T-cell (primary cell): ENCODE data around the gene MYO6. TPM values are rescaled to one million over a fixed set of nuclear protein-coding genes. Genes with fewer than 3 reads are reported as not detected.

Experiments
- ATAC-seq, 4 experiments: fragments of 200-7000 bp in 3 of 4; fragments of 150-1000 bp in 1 of 4; cut with Tn5 transposase; replicated peaks in 1 of 4; 1 replicate in 3 of 4; 2 replicates in 1 of 4; pipeline ENCODE4 v1.10.0; 2021; ENCODE audit warnings: moderate library complexity in 3 of 4, mild to moderate bottlenecking in 2 of 4, moderate number of reproducible peaks in 1 of 4
- CTCF ChIA-PET, 2 donors: fragments of 300-600 bp; sonication (Branson Sonifier 250); formaldehyde crosslinking; loops; one replicate each; lab custom pipeline; 2022; ENCODE audit warnings: antibody characterized with exemption in 2 of 2; lab: Charles Lee
- POLR2A ChIA-PET, 2 donors: fragments of 300-600 bp; sonication (Branson Sonifier 250); formaldehyde crosslinking; loops; one replicate each; lab custom pipeline; 2022; ENCODE audit warnings: antibody characterized with exemption in 2 of 2; lab: Charles Lee
- DNase-seq, 35 experiments: peaks; one replicate each; pipeline versions ENCODE4 v3.0.0 to v3.0.0-alpha.2; 2013 to 2023
- H3K27ac ChIP-seq: one replicate; pipeline ENCODE4 v1.5.1; 2013; ENCODE audit warnings: low read length
- H3K27me3 ChIP-seq, 2 experiments: replicated peaks in 1 of 2; 1 replicate in 1 of 2; 2 replicates in 1 of 2; pipeline versions ENCODE4 v1.6.1 to v1.7.0; 2013; ENCODE audit warnings: low read length in 1 of 2, mixed read lengths in 1 of 2; ENCODE audit not compliant: control insufficient read depth in 2 of 2, insufficient read depth in 2 of 2; ENCODE audit errors: extremely low read depth in 1 of 2
- H3K36me3 ChIP-seq, 2 donors: 1 replicate in 1 of 2; 2 replicates in 1 of 2; pipeline versions ENCODE4 v1.6.1 to v1.7.0; 2013; ENCODE audit warnings: low read length in 1 of 2; ENCODE audit not compliant: control insufficient read depth in 2 of 2, insufficient read depth in 1 of 2; ENCODE audit errors: extremely low read depth in 1 of 2
- H3K4me1 ChIP-seq, 2 experiments: 1 replicate in 1 of 2; 2 replicates in 1 of 2; pipeline versions ENCODE4 v1.6.1 to v1.7.0; 2013; ENCODE audit warnings: low read length in 2 of 2, mixed read lengths in 1 of 2; ENCODE audit not compliant: insufficient read depth in 2 of 2, control insufficient read depth in 1 of 2; ENCODE audit errors: extremely low read depth in 1 of 2
- H3K4me3 ChIP-seq, 2 donors: 1 replicate in 1 of 2; 2 replicates in 1 of 2; pipeline versions ENCODE4 v1.5.1 to v1.7.0; 2013; ENCODE audit warnings: mild to moderate bottlenecking in 2 of 2, low read length in 1 of 2, moderate library complexity in 1 of 2; ENCODE audit not compliant: control insufficient read depth in 1 of 2; ENCODE audit errors: extremely low read depth in 1 of 2
- H3K9me3 ChIP-seq: 2 replicates; pipeline ENCODE4 v1.7.0; 2013
- H3K27ac Mint-ChIP-seq, 2 donors: one replicate each; pipeline ENCODE4 v1.8.0; 2020 to 2021; ENCODE audit warnings: mild to moderate bottlenecking in 2 of 2, mixed read lengths in 2 of 2
- H3K27me3 Mint-ChIP-seq, 2 donors: one replicate each; pipeline ENCODE4 v1.8.0; 2021 to 2022; ENCODE audit warnings: mixed read lengths in 2 of 2
- H3K36me3 Mint-ChIP-seq: one replicate; pipeline ENCODE4 v1.8.0; 2021; ENCODE audit warnings: mixed read lengths
- H3K4me1 Mint-ChIP-seq, 3 donors: one replicate each; pipeline ENCODE4 v1.8.0; 2020 to 2022; ENCODE audit warnings: mixed read lengths in 3 of 3, mild to moderate bottlenecking in 1 of 3
- H3K4me3 Mint-ChIP-seq, 3 donors: one replicate each; pipeline ENCODE4 v1.8.0; 2020 to 2022; ENCODE audit warnings: mild to moderate bottlenecking in 3 of 3, mixed read lengths in 3 of 3, moderate library complexity in 3 of 3
- H3K9me3 Mint-ChIP-seq, 3 donors: one replicate each; pipeline ENCODE4 v1.8.0; 2020 to 2022; ENCODE audit warnings: mixed read lengths in 3 of 3
- WGBS: methylation state at CpG from one replicate; pipeline ENCODE4 v1.1.5; 2013; ENCODE audit warnings: missing lambda C conversion rate; ENCODE audit not compliant: insufficient coverage; 5-methylcytosine and 5-hydroxymethylcytosine counted together
- total RNA-seq, 35 experiments: library from RNA in 6 of 35; stranded (reverse) in 6 of 35; fragments of 120-200 nt in 1 of 35; gene quantifications; one replicate each; pipeline versions ENCODE4 v1.2.1 to v1.2.4 and lab custom pipeline; 2013 to 2026

Gene MYO6
- total RNA-seq, 5 donors from 2014 or later (not counting 1 experiment from before 2014, with no cell fraction given) = 2.2 to 4.5 (median 2.4) TPM

DNA sequence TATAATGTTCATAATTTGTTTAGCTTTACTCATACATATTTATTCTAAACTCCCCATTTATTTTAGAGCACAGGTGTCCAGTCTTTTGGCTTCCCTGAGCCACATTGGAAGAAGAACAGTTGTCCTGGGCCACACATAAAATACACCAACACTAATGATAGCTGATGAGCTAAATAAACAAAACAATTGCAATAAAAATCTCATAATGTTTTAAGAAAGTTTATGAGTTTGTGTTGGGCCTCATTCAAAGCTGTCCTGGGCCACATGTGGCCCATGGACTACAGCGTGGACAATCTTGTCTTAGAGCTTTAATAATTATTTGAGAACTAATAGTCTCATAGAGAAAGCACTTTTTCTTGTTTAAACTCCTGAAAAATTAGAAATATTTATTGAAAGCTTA lies 131.3 kb downstream of the MYO6 start:
- Histone ChIP-seq H3K27ac (no peak overlapping the region), H3K27me3 (no peaks in the 10 kb centered on the region), H3K4me3 (no peak overlapping the region), H3K9me3 (no peaks in the 10 kb centered on the region), H3K36me3 (no peaks in the 10 kb centered on the region), H3K4me1 (no peaks in the 10 kb centered on the region)
- ATAC-seq = no peak
- Mint-ChIP-seq H3K4me1 (no peaks in the 10 kb centered on the region), H3K27me3 (no peaks in the 10 kb centered on the region), H3K36me3 (no peaks in the 10 kb centered on the region), H3K9me3 (no peaks in the 10 kb centered on the region), H3K4me3 (no peak overlapping the region), H3K27ac (no peak overlapping the region)
- ChIA-PET POLR2A (no interaction called here), CTCF (interaction anchor here (2.8 to 3.4 kb wide), 2 partner anchors 13 kb away, joined by 14 to 16 read pairs; no protein-coding TSS in a partner anchor)
- DNase-seq = no peak
- no CpG with 5 or more reads among the region's 1 CpG for WGBS

DNA sequence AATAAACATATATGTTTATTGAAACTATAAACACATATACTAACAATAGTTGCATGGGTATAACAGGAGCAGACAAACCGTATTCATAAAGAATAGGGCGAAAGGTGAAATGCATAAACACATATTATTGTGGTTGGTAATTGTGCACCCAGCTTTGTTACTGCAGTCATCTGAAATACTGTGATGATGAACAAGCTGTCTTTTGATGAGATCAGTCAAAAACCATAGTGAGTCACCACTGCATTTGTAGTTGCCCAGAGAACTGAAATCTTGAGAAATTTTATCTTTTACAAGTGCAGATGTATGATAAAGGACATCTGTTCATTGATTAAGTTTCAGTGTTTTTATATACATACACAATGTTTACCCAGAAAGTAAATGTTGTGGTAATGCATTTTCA lies 133.7 kb downstream of the MYO6 start:
- POLR2A ChIA-PET = no interaction called here
- WGBS = 100% methylated on average over 1 of the region's 2 CpGs

GRCh38 chr6:75884822-75885221 lies 135.8 kb downstream of the MYO6 start:
- Mint-ChIP-seq H3K36me3 (peaks cover 2% of the 10 kb centered on the region), H3K27me3 (no peaks in the 10 kb centered on the region), H3K9me3 (no peaks in the 10 kb centered on the region), H3K27ac (no peak overlapping the region), H3K4me1 (no peaks in the 10 kb centered on the region), H3K4me3 (no peak overlapping the region)
- POLR2A ChIA-PET = no interaction called here
- no peaks in the 10 kb centered on the region for H3K36me3 ChIP-seq
- ATAC-seq (no peak), DNase-seq (no peak)
- no CpG with 5 or more reads among the region's 2 CpGs for WGBS
- CTCF ChIA-PET = interaction anchor here in 1 of 2 donors (1.0 kb wide), 1 partner anchor 9 kb away, joined by 3 read pairs; no protein-coding TSS in a partner anchor
- no peak overlapping the region for H3K27ac ChIP-seq
- no peaks in the 10 kb centered on the region for H3K4me1 ChIP-seq
- no peaks in the 10 kb centered on the region for H3K27me3 ChIP-seq
- no peak overlapping the region for H3K4me3 ChIP-seq
- no peaks in the 10 kb centered on the region for H3K9me3 ChIP-seq

More for the DNA sequence above, 133.7 kb downstream of the MYO6 start:
- Mint-ChIP-seq H3K27me3 (no peaks in the 10 kb centered on the region), H3K4me1 (no peaks in the 10 kb centered on the region), H3K9me3 (no peaks in the 10 kb centered on the region), H3K36me3 (peaks cover 2% of the 10 kb centered on the region), H3K27ac (no peak overlapping the region), H3K4me3 (no peak overlapping the region)
- ATAC-seq (no peak), DNase-seq (no peak)
- no peaks in the 10 kb centered on the region for H3K36me3 ChIP-seq
- no peaks in the 10 kb centered on the region for H3K9me3 ChIP-seq
- H3K27me3 ChIP-seq = no peaks in the 10 kb centered on the region
- H3K27ac ChIP-seq = no peak overlapping the region
- CTCF ChIA-PET = no interaction called here
- no peaks in the 10 kb centered on the region for H3K4me1 ChIP-seq
- H3K4me3 ChIP-seq = no peak overlapping the region

DNA sequence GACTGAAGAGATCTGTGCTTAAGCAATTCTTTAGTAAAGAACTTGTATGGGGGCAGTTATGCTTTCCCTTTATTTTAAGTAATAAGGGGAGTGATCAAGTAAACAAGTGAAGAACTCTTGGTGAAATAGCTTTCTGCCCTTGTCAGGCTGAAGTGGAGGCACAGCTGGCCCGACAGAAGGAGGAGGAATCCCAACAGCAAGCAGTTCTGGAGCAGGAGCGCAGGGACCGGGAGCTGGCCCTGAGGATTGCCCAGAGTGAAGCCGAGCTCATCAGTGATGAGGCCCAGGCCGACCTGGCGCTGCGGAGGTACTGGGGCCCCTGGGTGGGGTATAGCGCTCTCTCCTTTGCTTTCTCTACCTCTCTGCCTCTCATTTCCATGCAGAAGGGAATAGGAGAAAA lies 143.3 kb downstream of the MYO6 start:
- DNase-seq (no peak), ATAC-seq (no peak)
- Histone ChIP-seq H3K27me3 (no peaks in the 10 kb centered on the region), H3K9me3 (no peaks in the 10 kb centered on the region), H3K36me3 (no peaks in the 10 kb centered on the region), H3K4me1 (no peaks in the 10 kb centered on the region), H3K4me3 (no peak overlapping the region), H3K27ac (no peak overlapping the region)
- Mint-ChIP-seq H3K4me1 (peaks cover 0 to 2% (median 2%) of the 10 kb centered on the region in 3 donors), H3K27me3 (peaks cover 0 to 1% of the 10 kb centered on the region in 2 donors), H3K9me3 (no peaks in the 10 kb centered on the region), H3K27ac (no peak overlapping the region), H3K4me3 (no peak overlapping the region), H3K36me3 (no peaks in the 10 kb centered on the region)
- CTCF ChIA-PET = interaction anchor here (0.7 to 3.2 kb wide), 6 partner anchors 12 to 970 kb away, joined by 3 to 16 read pairs (median 6); no protein-coding TSS in a partner anchor
- POLR2A ChIA-PET = no interaction called here
- 83% methylated on average over 3 of the region's 8 CpGs for WGBS

GRCh38 chr6:75893058-75893775 lies 144.2 kb downstream of the MYO6 start:
- no peaks in the 10 kb centered on the region for H3K9me3 Mint-ChIP-seq
- H3K4me1 Mint-ChIP-seq = peaks cover 0 to 2% (median 2%) of the 10 kb centered on the region in 3 donors
- DNase-seq (peak in 2 of 35 experiments; percentile 2 to 58), ATAC-seq (no peak)
- H3K27ac ChIP-seq = no peak overlapping the region
- H3K36me3 Mint-ChIP-seq = no peaks in the 10 kb centered on the region
- ChIA-PET CTCF (interaction anchor here (0.6 to 3.2 kb wide), 18 partner anchors 9 to 1564 kb away, joined by 3 to 16 read pairs (median 4); no protein-coding TSS in a partner anchor), POLR2A (no interaction called here)
- no peaks in the 10 kb centered on the region for H3K9me3 ChIP-seq
- peaks cover 0 to 1% of the 10 kb centered on the region in 2 donors for H3K27me3 Mint-ChIP-seq
- H3K27me3 ChIP-seq = no peaks in the 10 kb centered on the region
- H3K4me3 ChIP-seq = no peak overlapping the region
- no peak overlapping the region for H3K4me3 Mint-ChIP-seq
- H3K27ac Mint-ChIP-seq = no peak overlapping the region
- WGBS = 0% methylated on average over 2 of the region's 5 CpGs
- H3K4me1 ChIP-seq = no peaks in the 10 kb centered on the region
- no peaks in the 10 kb centered on the region for H3K36me3 ChIP-seq

- Histone ChIP-seq H3K27me3 (no peaks in the 10 kb centered on the region), H3K4me1 (no peaks in the 10 kb centered on the region), H3K9me3 (no peaks in the 10 kb centered on the region), H3K36me3 (no peaks in the 10 kb centered on the region), H3K27ac (no peak overlapping the region), H3K4me3 (no peak overlapping the region)
- H3K27ac Mint-ChIP-seq = no peak overlapping the region
- H3K27me3 Mint-ChIP-seq = peaks cover 0 to 1% of the 10 kb centered on the region in 2 donors
- DNase-seq = no peak
- H3K4me3 Mint-ChIP-seq = no peak overlapping the region
- H3K9me3 Mint-ChIP-seq = no peaks in the 10 kb centered on the region
- H3K36me3 Mint-ChIP-seq = no peaks in the 10 kb centered on the region
- ChIA-PET POLR2A (no interaction called here), CTCF (interaction anchor here (0.6 to 3.2 kb wide), 14 partner anchors 9 to 398 kb away, joined by 3 to 16 read pairs (median 4); no protein-coding TSS in a partner anchor)
- H3K4me1 Mint-ChIP-seq = peaks cover 0 to 2% (median 2%) of the 10 kb centered on the region in 3 donors
- no CpG with 5 or more reads among the region's 2 CpGs for WGBS
- ATAC-seq = no peak
Observed at GRCh38 chr6:75893776-75894152, 144.7 kb downstream of the MYO6 start.
